Measurements from ENCODE around the gene ITGA11.

GRCh38 chr15:68261241-68261640 is 170.7 kb downstream of the ITGA11 start:
- TF ChIP-seq POLR2A (IDR thresholded peaks at IDR 0.05; ENCODE audit: low read depth, low read length) (no peak), RFX5 (IDR thresholded peaks at IDR 0.05; ENCODE audit: low read depth, low read length) (no peak), SMC3 (IDR thresholded peaks at IDR 0.05; ENCODE audit: low read depth, low read length) (no peak), CTCF (conservative IDR thresholded peaks at IDR 0.05; ENCODE audit: low read depth, low read length) (no peak), ELK1 (IDR thresholded peaks at IDR 0.05; ENCODE audit: borderline replicate concordance, low read depth, low read length) (no peak), RCOR1 (IDR thresholded peaks at IDR 0.05; ENCODE audit: insufficient replicate concordance, low read length) (no peak), USF2 (IDR thresholded peaks at IDR 0.05; ENCODE audit: low read depth, low read length) (no peak), FOS (IDR thresholded peaks at IDR 0.05; ENCODE audit: low read depth, low read length) (no peak)

All from IMR-90 (cell line).